Measurements from ENCODE around the gene FBLN5. TPM values are rescaled to one million over a fixed set of nuclear protein-coding genes. Genes with fewer than 3 reads are reported as not detected.

The FBLN5 gene
- polyA plus RNA-seq, 1 of the 3 experiments (the other 2 are of a cell fraction) = 39.8 TPM

GRCh38 chr14:91926131-91926890 is 21.2 kb downstream of the FBLN5 start:
- Histone ChIP-seq H2AFZ (ENCODE audit: low read depth) (no peak overlapping the region), H3K27me3 (ENCODE audit: insufficient read depth) (no peaks in the 10 kb centered on the region), H3K4me1 (ENCODE audit: control insufficient read depth in 1 of 2, insufficient read depth in 2 of 2, low read depth in 1 of 2, low read length in 1 of 2) (no peaks in the 10 kb centered on the region), H3K9me3 (no peaks in the 10 kb centered on the region), H4K20me1 (ENCODE audit: insufficient read depth) (no peaks in the 10 kb centered on the region), H3K4me3 (ENCODE audit: low read depth in 2 of 2, low read length in 1 of 2) (no peak overlapping the region), H3K9me2 (no peaks in the 10 kb centered on the region), H3K27ac (ENCODE audit: low read depth in 2 of 2, low read length in 1 of 2) (no peak overlapping the region), H3K79me2 (ENCODE audit: insufficient read depth) (no peaks in the 10 kb centered on the region), H3F3A (replicated peaks; ENCODE audit: insufficient read depth) (no peaks in the 10 kb centered on the region), H3K9ac (no peak overlapping the region), H3K36me3 (replicated peaks in 1 of 2; ENCODE audit: control insufficient read depth in 1 of 2, insufficient read depth in 2 of 2, low read length in 1 of 2) (peaks cover 3 to 44% of the 10 kb centered on the region in 2 experiments), H3K4me2 (no peak overlapping the region)
- TF ChIP-seq POLR2AphosphoS5 (IDR thresholded peaks at IDR 0.05; ENCODE audit: low read depth, low read length) = no peak
- TF ChIP-seq MAX (IDR thresholded peaks at IDR 0.05; ENCODE audit: low read depth) = no peak
- no peak for TF ChIP-seq IRF3 (IDR thresholded peaks at IDR 0.05; ENCODE audit: low read depth, low read length)
- TF ChIP-seq ZBTB33 (IDR thresholded peaks at IDR 0.05; ENCODE audit: borderline replicate concordance, low read depth) = no peak
- no peak for TF ChIP-seq TCF12 (IDR thresholded peaks at IDR 0.05)
- no peak for TF ChIP-seq REST (IDR thresholded peaks at IDR 0.05; ENCODE audit: low read depth, low read length)
- no peak for TF ChIP-seq RFX5 (IDR thresholded peaks at IDR 0.05; ENCODE audit: low read length)
- TF ChIP-seq RAD21 (IDR thresholded peaks at IDR 0.05; ENCODE audit: low read length) = no peak
- TF ChIP-seq ELF1 (IDR thresholded peaks at IDR 0.05) = no peak
- TF ChIP-seq FOSL2 (IDR thresholded peaks at IDR 0.05; ENCODE audit: borderline replicate concordance, low read depth) = no peak
- no peak for DNase-seq
- WGBS (ENCODE audit: low lambda C conversion rate) = 65% methylated on average over 17 of the region's 17 CpGs
- POLR2A ChIA-PET = no interaction called here
- CTCF ChIA-PET = no interaction called here
